ENCODE results near the gene POLE.

The POLE gene

DNA sequence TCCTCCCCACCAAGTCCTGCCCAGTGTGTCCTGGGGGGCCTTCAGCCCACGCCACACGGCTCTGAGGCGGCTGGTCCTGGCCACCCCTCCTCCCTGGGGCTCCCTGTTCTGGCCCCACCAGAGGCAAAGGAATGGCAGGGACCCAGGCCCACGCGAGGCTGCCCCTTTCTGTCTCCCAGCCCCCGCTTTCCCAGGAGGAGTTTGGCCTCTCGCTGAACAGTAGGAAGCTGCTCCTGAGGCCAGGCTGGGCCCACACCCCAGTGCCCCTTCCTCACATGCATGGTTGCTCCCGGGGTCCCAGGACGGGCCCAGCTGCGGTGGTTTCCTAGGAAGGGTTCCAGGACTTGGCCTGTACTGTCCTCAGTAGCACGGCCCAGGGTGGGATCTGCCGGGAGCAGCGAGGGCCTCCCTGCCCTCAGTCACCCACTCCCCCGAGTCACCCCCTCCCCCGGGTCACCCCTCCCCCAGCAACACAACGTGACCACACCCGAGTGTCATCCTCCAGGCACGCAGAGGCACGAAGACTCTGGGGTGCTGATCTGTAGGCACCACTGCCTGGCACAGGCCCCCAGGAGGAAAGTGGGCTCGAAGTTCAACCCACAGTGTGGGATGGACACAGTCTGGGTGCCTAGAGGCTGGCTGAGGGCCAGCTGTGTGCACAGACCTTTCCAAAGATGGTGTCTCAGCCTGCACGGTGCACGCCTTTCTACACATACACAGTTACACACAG lies 109.8 kb downstream of the POLE start:
- H3K9ac ChIP-seq (ENCODE audit: insufficient read length): no peak overlapping the region

DNA sequence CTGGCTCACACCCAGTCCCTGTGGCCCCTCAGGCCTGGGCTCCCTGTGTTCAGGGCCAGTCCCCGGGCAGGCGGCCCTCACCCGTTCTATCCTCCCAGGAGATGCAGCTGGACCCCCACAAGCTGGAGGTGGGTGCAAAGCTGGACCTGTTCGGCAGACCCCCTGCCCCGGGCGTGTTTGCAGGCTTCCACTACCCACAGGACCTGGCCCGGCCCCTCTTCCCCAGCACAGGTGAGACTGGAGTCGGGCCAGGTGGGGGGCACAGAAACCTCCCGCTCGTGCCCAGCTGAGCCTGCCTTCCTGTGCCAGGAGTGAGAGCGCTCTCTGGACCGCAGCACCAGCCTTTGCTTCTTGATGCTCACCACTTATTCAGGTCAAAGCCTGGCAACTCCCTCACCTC lies 110.4 kb downstream of the POLE start:
- H3K9ac ChIP-seq (ENCODE audit: insufficient read length): no peak overlapping the region
- H3K27ac ChIP-seq: no peak overlapping the region
- peaks cover 9% of the 10 kb centered on the region; the same call in 1 of the 2 replicates for H3K36me3 ChIP-seq (ENCODE audit: insufficient read depth, low read length)
- TF ChIP-seq EZH2 (IDR thresholded peaks at IDR 0.05): no peak
- TF ChIP-seq FOXP2 (optimal IDR thresholded peaks at IDR 0.05; ENCODE audit: control extremely low read depth, extremely low read length, insufficient read depth): no peak
- TF ChIP-seq POLR2AphosphoS5 (IDR thresholded peaks at IDR 0.05; ENCODE audit: borderline replicate concordance, low read depth, low read length): no peak
- no peaks in the 10 kb centered on the region for H3K9me3 ChIP-seq (ENCODE audit: low read depth, low read length)
- no peak for DNase-seq (ENCODE audit: low read depth, low spot score)
- H3K4me3 ChIP-seq: no peak overlapping the region

More for the DNA sequence above, 109.8 kb downstream of the POLE start:
- Histone ChIP-seq H3K36me3 (ENCODE audit: insufficient read depth, low read length) (peaks cover 9% of the 10 kb centered on the region; the same call in 1 of the 2 replicates), H3K4me3 (no peak overlapping the region), H3K9me3 (ENCODE audit: low read depth, low read length) (no peaks in the 10 kb centered on the region), H3K27ac (no peak overlapping the region)
- TF ChIP-seq FOXP2 (optimal IDR thresholded peaks at IDR 0.05; ENCODE audit: control extremely low read depth, extremely low read length, insufficient read depth) (no peak), POLR2AphosphoS5 (IDR thresholded peaks at IDR 0.05; ENCODE audit: borderline replicate concordance, low read depth, low read length) (no peak), EZH2 (IDR thresholded peaks at IDR 0.05) (no peak)
- DNase-seq (ENCODE audit: low read depth, low spot score): no peak

DNA sequence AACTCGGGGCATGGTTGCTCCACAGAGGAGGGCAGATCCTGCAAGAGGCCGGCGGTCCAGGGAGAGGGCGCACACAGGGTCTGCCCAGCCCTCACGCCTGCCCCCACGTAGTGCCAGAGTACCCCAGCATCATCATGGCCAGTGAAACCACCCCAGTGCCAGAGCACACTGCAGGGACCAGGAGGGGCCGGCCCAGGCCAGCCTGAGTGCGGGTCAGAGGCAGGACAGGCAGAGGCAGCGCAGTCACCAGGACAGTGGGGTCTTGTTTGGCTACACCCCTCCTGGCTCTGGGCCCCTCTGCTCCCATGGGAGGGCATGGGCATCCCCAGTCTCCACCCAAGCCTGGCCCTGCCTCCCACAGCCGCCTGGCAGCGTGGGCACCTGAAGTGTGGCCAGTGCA lies 111.5 kb downstream of the POLE start:
- no peak for DNase-seq (ENCODE audit: low read depth, low spot score)
- TF ChIP-seq FOXP2 (optimal IDR thresholded peaks at IDR 0.05; ENCODE audit: control extremely low read depth, extremely low read length, insufficient read depth) (no peak), POLR2AphosphoS5 (IDR thresholded peaks at IDR 0.05; ENCODE audit: borderline replicate concordance, low read depth, low read length) (no peak), EZH2 (IDR thresholded peaks at IDR 0.05) (no peak)

DNA sequence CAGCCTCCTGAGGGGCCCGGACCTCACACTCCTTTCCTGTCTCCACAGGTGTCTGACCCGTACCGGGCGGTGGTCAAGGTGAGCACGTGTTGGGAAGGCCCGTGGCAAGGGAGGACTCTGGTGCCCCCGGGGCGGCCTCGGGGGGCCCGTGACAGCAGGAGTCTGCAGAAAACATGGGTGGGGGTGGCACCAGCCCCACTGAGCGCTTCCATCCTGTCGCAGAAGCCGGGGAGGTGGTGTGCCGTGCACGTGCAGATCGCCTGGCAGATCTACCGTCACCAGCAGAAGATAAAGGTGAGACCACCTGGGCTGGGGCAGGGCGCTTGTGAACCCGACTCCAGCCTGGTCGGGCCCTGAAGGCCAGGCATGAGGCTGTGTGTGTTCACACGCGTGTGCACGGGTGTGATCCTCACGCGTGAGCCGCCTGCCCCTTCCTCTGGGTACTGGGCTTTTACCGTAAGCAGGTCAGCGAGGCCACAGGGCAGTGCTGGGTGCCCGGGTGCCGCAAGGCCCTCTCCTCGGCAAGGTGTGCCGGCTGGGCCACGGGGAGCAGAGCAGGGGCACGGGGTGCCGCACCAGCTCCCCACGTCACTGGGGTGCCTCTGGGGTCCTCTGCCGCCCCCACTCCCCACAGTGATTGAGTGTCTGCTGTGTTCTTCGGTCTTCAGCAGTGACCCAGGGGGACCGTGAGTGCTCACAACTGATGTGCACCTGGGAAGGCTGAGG lies 112.7 kb downstream of the POLE start:
- no peak overlapping the region for H3K9ac ChIP-seq (ENCODE audit: insufficient read length)
- TF ChIP-seq FOXP2 (optimal IDR thresholded peaks at IDR 0.05; ENCODE audit: control extremely low read depth, extremely low read length, insufficient read depth) (no peak), POLR2AphosphoS5 (IDR thresholded peaks at IDR 0.05; ENCODE audit: borderline replicate concordance, low read depth, low read length) (no peak), EZH2 (IDR thresholded peaks at IDR 0.05) (no peak)
- H3K9me3 ChIP-seq (ENCODE audit: low read depth, low read length): no peaks in the 10 kb centered on the region
- H3K4me3 ChIP-seq: no peak overlapping the region
- no peak overlapping the region for H3K27ac ChIP-seq
- H3K36me3 ChIP-seq (ENCODE audit: insufficient read depth, low read length): peaks cover 6% of the 10 kb centered on the region; the same call in 1 of the 2 replicates
- DNase-seq (ENCODE audit: low read depth, low spot score): no peak

More for the DNA sequence above, 111.5 kb downstream of the POLE start:
- H3K4me3 ChIP-seq: no peak overlapping the region
- peaks cover 6% of the 10 kb centered on the region; the same call in 1 of the 2 replicates for H3K36me3 ChIP-seq (ENCODE audit: insufficient read depth, low read length)
- H3K9me3 ChIP-seq (ENCODE audit: low read depth, low read length): no peaks in the 10 kb centered on the region
- H3K9ac ChIP-seq (ENCODE audit: insufficient read length): no peak overlapping the region
- no peak overlapping the region for H3K27ac ChIP-seq

Measured in SK-N-MC (cell line).